IPS-18c (cell line): ENCODE measurements around the gene ZXDC.

ENCODE experiments used
- H3K4me3 ChIP-seq: 2 replicates; pipeline ENCODE4 v1.7.0; 2013; ENCODE audit warnings: low read depth, mild to moderate bottlenecking, low read length, moderate library complexity; ENCODE audit not compliant: insufficient read depth
- H3K9me3 ChIP-seq: one replicate; pipeline ENCODE4 v1.6.1; 2013; ENCODE audit warnings: mild to moderate bottlenecking, low read length, moderate library complexity; ENCODE audit not compliant: control insufficient read depth, insufficient read depth

ZXDC gene

DNA sequence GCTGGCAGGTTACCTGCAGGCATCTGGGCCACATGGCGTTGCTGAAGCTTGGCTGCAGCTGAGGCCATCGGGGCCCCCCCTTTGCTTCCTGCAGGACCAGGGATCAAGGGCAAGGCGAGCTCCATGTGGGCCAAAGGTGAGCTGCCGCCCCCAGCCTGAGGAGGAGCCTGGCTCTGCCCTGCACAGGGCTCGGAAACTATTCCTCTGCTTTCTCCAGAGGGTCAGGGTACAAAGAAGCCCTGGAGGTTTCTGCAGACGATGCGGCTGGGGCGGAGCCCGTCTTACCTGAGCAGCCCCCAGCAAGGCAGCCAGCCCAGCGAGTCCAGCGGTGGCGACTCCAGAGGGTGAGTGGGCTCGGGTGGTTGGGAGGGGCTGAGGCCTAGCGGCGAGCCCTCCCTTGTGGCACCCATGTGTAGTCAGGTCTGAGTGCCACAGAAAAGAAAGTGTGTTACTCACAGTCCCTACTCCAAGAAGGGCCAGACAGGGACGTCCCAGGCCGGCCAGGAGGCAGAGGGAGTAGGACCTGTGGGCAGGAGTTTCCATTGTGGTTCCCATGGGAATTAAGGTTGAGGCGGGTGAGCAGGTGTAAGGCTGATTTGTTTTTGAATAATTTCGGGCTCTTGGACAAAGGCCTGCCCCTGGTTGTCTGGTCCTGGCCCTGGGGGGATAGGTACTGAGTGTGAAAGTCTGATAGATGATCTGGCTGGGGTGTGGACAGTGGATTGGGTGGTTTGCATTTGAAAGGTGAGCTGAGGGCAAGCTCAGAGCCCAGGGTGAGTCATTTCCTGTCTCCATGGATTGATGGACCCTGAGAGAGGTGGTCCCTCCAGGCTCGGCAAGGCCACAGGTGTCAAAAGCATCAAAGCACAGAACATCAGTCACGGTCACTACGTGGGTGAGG, 55.6 kb downstream of the ZXDC start:
- H3K4me3 ChIP-seq = no peak overlapping the region
- no peaks in the 10 kb centered on the region for H3K9me3 ChIP-seq

- Histone ChIP-seq H3K9me3 (no peaks in the 10 kb centered on the region), H3K4me3 (no peak overlapping the region)
Observed at GRCh38 chr3:126419151-126419703, 56.5 kb downstream of the ZXDC start.

DNA sequence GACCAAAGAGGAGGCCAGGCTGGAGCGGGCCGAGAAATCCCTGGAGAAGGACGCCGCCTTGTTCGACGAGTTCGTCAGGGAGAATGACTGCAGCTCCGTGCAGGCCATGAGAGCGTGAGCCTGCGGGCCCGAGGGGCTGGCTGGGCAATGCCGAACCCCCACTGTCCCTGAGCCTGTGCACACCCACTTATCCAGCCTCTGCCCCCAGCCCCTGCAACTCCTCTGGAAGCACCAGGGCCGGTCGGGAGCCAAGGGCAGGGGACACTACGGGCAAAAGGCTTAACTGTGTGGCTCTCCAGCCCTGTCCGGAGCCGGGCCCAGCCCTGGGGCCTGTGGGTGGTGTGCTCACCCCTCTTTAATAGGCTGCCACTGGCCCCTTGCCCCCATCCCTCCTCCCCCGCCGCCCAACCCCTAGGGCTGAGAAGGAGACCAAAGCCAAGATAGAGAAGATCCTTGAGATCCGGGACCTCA, 57.0 kb downstream of the ZXDC start:
- no peaks in the 10 kb centered on the region for H3K9me3 ChIP-seq
- no peak overlapping the region for H3K4me3 ChIP-seq

DNA sequence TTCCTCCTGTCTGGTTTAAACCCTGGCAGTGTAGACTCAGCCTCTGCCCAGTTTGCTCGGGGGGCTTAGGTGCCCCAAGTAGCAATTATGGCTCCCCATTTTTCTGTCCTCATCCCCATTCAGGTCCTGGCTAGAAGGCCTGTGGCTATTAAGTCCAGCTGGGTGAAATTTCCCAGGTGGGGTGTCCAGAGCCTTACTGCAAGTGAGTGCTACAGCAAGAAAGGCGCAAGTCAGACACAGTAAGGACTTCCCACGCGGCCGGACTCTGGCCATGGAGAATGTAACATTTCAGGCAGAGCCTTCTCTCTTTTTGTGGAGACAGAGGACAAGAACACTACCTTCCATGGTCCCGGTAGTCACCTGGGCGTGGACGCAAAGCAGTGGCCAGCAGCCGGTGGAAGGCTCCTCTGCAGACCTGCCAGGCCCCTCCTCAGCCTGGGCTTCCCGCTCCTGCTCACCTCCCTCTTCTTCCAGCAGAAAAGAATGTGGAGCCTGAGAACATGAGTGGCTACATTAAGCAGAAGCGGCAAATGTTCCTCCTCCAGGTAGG, 57.6 kb downstream of the ZXDC start:
- Histone ChIP-seq H3K9me3 (no peaks in the 10 kb centered on the region), H3K4me3 (no peak overlapping the region)

DNA sequence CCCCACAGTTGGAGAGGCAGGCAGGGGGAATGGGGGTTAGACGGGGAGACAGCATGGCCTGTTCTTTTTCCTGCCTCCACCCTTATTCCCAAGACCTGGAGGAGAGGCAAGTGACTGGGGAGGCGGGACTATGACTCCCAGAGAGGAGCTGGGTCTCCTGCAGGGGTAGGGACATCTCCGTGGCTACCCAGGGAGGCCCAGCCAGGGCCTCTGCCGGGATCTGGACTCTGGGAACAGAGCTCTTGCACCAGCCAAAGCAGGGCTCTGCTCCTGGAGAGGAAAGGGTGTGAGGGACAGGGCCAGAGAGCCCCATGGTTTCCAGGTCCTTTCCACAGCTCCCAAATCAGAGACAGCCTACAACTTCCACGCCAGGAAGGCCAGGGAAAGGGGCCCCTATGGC, 58.2 kb downstream of the ZXDC start:
- Histone ChIP-seq H3K9me3 (no peaks in the 10 kb centered on the region), H3K4me3 (no peak overlapping the region)

DNA sequence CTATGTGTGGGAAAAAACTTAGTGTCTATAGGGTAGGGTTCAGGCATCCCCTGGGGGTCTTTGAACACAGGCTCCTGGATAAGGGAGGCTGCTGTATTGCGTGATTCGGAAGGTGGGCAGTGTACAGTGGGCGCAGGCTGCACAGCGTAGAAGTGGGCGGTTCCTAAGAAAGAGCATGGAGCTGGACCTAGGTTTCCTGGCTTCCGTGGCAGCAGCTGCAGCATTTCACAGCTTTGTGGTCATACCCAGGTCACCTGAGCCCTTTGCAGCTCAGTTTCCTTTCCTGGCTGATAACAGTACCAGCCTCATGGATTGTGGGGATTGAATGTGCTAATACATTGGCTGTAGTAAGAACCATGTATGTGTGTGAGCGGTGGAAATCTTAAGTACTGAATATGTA, 58.7 kb downstream of the ZXDC start:
- Histone ChIP-seq H3K4me3 (no peak overlapping the region), H3K9me3 (no peaks in the 10 kb centered on the region)

DNA sequence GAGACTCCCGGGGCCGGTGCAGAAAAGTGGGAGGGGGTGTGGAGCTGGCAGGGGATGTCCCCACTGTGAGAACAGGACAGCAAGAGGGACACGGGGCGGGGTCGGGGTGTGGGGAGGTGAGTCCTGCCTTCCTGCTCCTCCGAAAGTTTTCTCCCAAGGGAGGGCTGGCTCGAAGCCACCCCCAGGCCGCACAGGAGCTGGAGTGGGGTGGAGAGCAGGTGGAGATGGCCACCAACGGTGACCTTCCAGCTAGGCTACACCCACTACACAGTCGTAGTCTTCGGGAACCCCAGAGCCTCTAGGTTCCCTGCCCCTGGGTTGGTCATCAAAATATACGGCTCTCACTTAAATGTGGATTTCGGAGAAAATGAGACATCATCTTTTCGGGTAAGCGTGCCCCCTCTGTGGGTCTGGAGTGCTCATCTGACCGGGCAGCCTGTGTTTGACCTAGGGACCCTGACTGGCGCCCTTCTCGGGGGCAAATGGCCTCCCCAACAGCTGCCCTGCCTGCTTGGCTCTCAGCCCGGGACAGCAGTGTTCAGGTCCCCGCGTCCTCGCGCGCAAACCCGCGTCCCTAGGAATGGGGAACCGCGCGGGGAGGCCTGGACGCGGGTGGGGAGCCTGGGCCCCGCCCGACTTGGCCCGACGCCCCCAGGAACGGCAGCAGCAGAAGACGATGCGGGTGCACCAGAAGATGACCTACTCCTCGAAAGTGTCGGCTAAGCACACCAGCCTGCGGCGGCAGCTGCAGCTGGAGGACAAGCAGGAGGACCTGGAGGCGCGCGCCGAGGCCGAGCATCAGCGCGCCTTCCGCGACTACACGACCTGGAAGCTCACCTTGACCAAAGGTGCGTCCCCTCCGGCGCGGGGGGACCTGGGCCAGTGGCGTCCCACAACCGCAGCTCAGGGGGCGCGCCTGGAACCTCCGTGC, 59.8 kb downstream of the ZXDC start:
- Histone ChIP-seq H3K4me3 (no peak overlapping the region), H3K9me3 (no peaks in the 10 kb centered on the region)

- Histone ChIP-seq H3K4me3 (no peak overlapping the region), H3K9me3 (no peaks in the 10 kb centered on the region)
Observed at GRCh38 chr3:126414961-126415660, 60.6 kb downstream of the ZXDC start.

DNA sequence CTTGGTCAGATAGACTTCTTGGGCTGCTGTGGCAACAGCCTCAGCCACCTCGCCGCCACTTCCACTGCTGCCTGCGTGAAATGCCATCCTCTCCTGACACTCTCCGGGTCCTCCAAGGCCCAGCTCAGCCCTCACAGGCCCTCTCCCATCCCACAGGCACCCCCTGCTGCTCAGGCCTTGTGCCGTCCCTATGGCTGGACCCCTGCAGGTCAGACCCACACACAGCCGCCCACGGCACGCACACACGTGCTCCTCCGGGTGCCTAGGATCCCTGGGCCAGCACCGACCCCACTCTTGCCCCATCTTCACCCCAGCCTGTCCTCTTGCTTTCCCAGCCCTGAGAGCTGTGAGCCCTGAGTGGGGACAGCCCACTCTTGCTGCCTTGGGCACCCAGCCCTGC, 61.3 kb downstream of the ZXDC start:
- H3K9me3 ChIP-seq = no peaks in the 10 kb centered on the region
- H3K4me3 ChIP-seq = no peak overlapping the region

- H3K9me3 ChIP-seq = no peaks in the 10 kb centered on the region
- H3K4me3 ChIP-seq = no peak overlapping the region
Observed at GRCh38 chr3:126413693-126414080, 62.0 kb downstream of the ZXDC start.

DNA sequence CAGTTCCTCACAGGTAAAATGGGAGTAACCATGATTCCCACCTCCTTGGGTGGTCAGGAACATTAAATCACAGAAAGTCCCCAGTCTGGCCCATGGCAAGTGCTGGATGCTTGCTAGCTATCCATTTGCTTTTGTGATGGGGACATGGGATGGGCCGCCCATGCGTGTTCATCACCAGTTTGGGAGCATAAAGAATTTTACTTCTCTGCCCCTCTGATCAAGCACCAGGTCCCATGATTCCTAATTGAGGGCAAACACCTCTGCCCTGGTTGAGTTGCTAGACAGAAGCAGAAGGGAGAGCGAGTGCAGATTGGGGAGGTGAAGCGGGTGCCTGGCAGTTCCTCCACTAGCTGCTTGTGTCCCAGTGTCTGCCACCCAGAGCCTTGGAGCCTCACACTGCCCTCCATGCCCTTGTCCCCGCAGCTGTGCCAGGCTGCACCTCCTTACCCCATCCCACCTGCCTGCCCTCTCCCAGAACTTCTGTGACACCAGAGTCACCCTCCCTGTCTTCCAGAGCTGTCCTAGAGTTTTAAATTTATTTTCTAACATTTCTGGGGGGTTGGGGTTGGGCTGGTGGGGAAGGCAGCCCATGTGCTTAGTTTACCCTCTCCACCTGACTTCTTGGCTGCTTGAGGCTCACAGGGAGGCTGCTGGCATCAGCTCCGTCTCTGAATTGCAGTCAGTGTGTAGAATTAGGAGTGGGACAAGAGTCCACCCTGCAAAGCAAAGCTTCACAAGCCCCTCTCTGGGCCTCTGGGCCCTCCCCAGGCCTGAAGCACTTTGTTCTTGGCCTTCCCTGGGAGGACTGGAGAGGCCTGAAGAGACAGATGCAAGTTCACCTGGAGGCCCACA, 62.6 kb downstream of the ZXDC start:
- Histone ChIP-seq H3K9me3 (no peaks in the 10 kb centered on the region), H3K4me3 (no peak overlapping the region)

DNA sequence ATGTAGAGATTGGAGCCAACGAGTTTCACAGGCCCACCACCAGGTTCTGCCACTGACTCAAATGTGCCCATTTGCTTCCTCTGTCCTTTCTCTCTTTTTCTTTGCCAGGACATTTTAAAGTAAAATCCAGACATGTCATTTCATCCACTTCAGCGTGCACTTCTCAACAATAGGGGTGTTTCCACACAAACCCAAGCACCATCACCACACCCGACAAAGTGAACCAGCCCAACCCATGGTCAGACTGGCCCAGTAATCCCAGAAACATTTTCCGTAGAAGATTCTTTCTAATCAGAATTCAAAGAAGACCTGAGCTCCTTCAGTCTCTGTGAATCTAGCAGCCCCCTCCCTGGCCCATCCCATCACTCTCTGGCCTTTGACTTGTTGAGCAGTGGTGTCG, 67.6 kb downstream of the ZXDC start:
- Histone ChIP-seq H3K4me3 (no peak overlapping the region), H3K9me3 (no peaks in the 10 kb centered on the region)

DNA sequence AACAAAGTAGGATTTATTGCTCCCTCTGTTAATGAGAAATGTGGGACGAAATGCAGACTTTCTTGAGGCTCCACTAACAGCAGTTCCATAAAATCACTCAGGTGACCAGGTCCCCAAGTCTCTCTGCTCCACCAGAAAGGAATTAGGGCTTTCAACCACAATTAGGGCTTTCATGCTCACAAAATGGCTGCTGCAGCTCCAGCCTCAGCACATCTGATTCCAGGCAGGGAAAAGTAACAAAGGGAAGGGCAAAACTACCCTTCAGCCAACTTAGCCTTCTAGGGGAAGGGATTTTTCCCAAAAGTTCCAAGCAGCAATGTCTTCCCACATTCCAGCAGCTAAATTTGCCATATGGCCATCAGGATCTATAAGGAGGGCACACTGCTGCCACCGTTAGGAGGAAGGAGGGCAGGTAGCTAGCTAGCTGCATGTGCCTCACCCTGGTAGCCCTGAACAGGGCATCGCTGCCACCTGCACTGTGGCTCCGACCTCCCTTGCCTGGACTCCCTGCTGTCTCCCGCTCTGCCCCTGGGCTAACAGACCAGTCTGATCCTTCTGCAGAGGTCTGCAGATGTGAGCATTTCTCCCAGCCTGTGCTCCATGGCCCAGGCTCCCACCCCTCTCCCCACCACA, 68.2 kb downstream of the ZXDC start:
- Histone ChIP-seq H3K4me3 (no peak overlapping the region), H3K9me3 (no peaks in the 10 kb centered on the region)

DNA sequence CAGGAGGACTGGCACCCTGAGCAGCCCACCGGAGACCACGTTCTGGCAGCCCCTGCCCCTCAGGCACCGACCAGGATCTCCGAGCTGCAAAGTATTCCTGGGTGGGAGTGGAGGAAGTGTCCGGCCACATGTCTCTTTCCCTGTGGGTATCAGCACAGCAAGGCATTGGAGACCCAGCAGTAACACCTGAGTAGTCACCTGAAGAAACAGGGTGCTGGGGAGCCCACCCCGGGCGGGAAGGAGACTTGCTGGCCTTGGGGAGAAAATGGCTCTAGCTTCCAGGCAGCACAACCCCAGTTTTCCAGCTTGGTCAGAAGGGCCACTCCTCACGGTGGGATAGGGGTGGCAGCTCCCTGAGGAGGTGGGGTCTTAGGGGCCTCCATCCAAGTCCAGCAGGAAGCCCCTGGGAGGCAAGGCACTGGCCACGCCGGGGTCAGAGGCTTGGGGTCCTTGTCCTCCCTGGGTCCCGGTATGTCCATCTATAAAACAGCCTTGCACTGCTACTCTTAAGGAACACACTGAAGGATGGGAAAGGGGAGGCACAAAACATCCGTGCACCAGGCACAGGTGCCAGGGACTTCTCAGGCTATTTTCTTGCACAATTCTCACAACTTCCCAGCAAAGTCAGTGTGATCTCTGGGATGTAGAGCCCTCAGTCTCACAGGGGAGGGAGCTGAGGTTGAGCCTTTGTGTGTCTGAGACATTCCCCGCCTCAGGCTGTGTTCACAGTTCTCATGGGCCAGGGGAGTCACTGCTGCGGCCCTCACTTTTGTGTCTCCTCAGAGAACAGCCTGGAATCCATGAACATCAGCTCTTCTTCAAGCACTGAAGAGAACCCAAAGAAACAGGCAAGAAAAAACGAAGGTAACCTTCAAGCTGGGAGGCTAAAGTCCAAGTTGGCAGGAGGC, 69.0 kb downstream of the ZXDC start:
- H3K4me3 ChIP-seq = no peak overlapping the region
- no peaks in the 10 kb centered on the region for H3K9me3 ChIP-seq
